ENCODE data around the gene SALL2. TPM values are rescaled to one million over a fixed set of nuclear protein-coding genes. Genes with fewer than 3 reads are reported as not detected.

SALL2 gene
- total and polyA plus RNA-seq, 10 of the 15 experiments (the other 5 are each of a cell fraction or from before 2014, with no cell fraction given), result 1.6 to 6.2 (median 2.1) TPM

GRCh38 chr14:21475767-21476522 lies 50.2 kb downstream of the SALL2 start (continued):
- TF ChIP-seq RELA (IDR thresholded peaks at IDR 0.05; ENCODE audit: borderline replicate concordance, partially characterized antibody) (no peak), SREBF2 (IDR thresholded peaks at IDR 0.05; ENCODE audit: low read length) (no peak), RAD21 (IDR thresholded peaks at IDR 0.05; ENCODE audit: insufficient read depth, low read depth, low read length) (no peak)

Other genes starting within 250 kb of the SALL2 start
Only the 7 nearest of the 10 such genes appear.
- 59.8 and 61.2 TPM in 2 replicates for gene CHD8, start 70.2 kb downstream of the SALL2 start, total RNA-seq (2014; rRNA removed)
- gene CHD8, start 70.2 kb downstream of the SALL2 start, total RNA-seq (2014; rRNA removed; fragmentation: Illumina TruSeq; extraction: Trizol), result 50.8 and 53.6 TPM in 2 replicates
- gene CHD8, start 70.2 kb downstream of the SALL2 start, total RNA-seq (2021), result 79.5 and 80.7 TPM in 2 replicates
- 15.4 and 23.3 TPM in 2 replicates for gene CHD8, start 70.2 kb downstream of the SALL2 start, polyA plus RNA-seq (2011; rRNA removed)
- gene CHD8, start 70.2 kb downstream of the SALL2 start, polyA plus RNA-seq (2014; fragmentation: Illumina TruSeq; extraction: Trizol), result 52.1 and 60.4 TPM in 2 replicates
- gene CHD8, start 70.2 kb downstream of the SALL2 start, polyA plus RNA-seq (2014; fragmentation: Nextera tagmentation; extraction: Ambion mirVana), result 10 to 100 TPM; 20.2 to 28.2 TPM
- 31.1 and 34.2 TPM in 2 replicates for gene CHD8, start 70.2 kb downstream of the SALL2 start, polyA plus RNA-seq (2014; rRNA removed)
- gene CHD8, start 70.2 kb downstream of the SALL2 start, polyA plus RNA-seq (2016; fragmentation: Nextera tagmentation; extraction: Ambion mirVana), result 10 to 100 TPM; 32.8 to 38.2 TPM
- gene RAB2B, start 49.4 kb downstream of the SALL2 start, total RNA-seq (2014; rRNA removed), result 10.5 and 13.1 TPM in 2 replicates
- gene RAB2B, start 49.4 kb downstream of the SALL2 start, total RNA-seq (2014; rRNA removed; fragmentation: Illumina TruSeq; extraction: Trizol), result 18.8 and 19.9 TPM in 2 replicates
- 14.5 and 18.4 TPM in 2 replicates for gene RAB2B, start 49.4 kb downstream of the SALL2 start, total RNA-seq (2021)
- gene RAB2B, start 49.4 kb downstream of the SALL2 start, polyA plus RNA-seq (2011; rRNA removed), result 45.1 and 57.7 TPM in 2 replicates
- gene RAB2B, start 49.4 kb downstream of the SALL2 start, polyA plus RNA-seq (2014; fragmentation: Illumina TruSeq; extraction: Trizol), result 19.4 and 26.2 TPM in 2 replicates
- 1 to 10 TPM; 5.6 to 9.8 TPM for gene RAB2B, start 49.4 kb downstream of the SALL2 start, polyA plus RNA-seq (2014; fragmentation: Nextera tagmentation; extraction: Ambion mirVana)
- gene RAB2B, start 49.4 kb downstream of the SALL2 start, polyA plus RNA-seq (2014; rRNA removed), result 16.4 and 18.8 TPM in 2 replicates
- 10 to 100 TPM in 1 of 2 experiments, 1 to 10 TPM in 1; 9.6 to 10.3 TPM for gene RAB2B, start 49.4 kb downstream of the SALL2 start, polyA plus RNA-seq (2016; fragmentation: Nextera tagmentation; extraction: Ambion mirVana)
- gene TOX4, start 49.2 kb downstream of the SALL2 start, total RNA-seq (2014; rRNA removed), result 17.1 and 18.4 TPM in 2 replicates
- 26.0 and 27.4 TPM in 2 replicates for gene TOX4, start 49.2 kb downstream of the SALL2 start, total RNA-seq (2014; rRNA removed; fragmentation: Illumina TruSeq; extraction: Trizol)
- 53.8 and 55.5 TPM in 2 replicates for gene TOX4, start 49.2 kb downstream of the SALL2 start, total RNA-seq (2021)
- 70.3 and 113 TPM in 2 replicates for gene TOX4, start 49.2 kb downstream of the SALL2 start, polyA plus RNA-seq (2011; rRNA removed)
- gene TOX4, start 49.2 kb downstream of the SALL2 start, polyA plus RNA-seq (2014; fragmentation: Illumina TruSeq; extraction: Trizol), result 59.8 and 74.8 TPM in 2 replicates
- gene TOX4, start 49.2 kb downstream of the SALL2 start, polyA plus RNA-seq (2014; fragmentation: Nextera tagmentation; extraction: Ambion mirVana), result 10 to 100 TPM; 54.7 to 55.5 TPM
- gene TOX4, start 49.2 kb downstream of the SALL2 start, polyA plus RNA-seq (2014; rRNA removed), result 53.1 and 54.8 TPM in 2 replicates
- gene TOX4, start 49.2 kb downstream of the SALL2 start, polyA plus RNA-seq (2016; fragmentation: Nextera tagmentation; extraction: Ambion mirVana), result 10 to 100 TPM; 54.8 to 57.8 TPM
- 66.3 and 79.6 TPM in 2 replicates for gene METTL3, start 15.0 kb downstream of the SALL2 start, total RNA-seq (2014; rRNA removed)
- 54.8 and 56.5 TPM in 2 replicates for gene METTL3, start 15.0 kb downstream of the SALL2 start, total RNA-seq (2014; rRNA removed; fragmentation: Illumina TruSeq; extraction: Trizol)
- gene METTL3, start 15.0 kb downstream of the SALL2 start, total RNA-seq (2021), result 56.6 and 63.9 TPM in 2 replicates
- gene METTL3, start 15.0 kb downstream of the SALL2 start, polyA plus RNA-seq (2011; rRNA removed), result 147 and 165 TPM in 2 replicates
- 69.4 and 71.4 TPM in 2 replicates for gene METTL3, start 15.0 kb downstream of the SALL2 start, polyA plus RNA-seq (2014; fragmentation: Illumina TruSeq; extraction: Trizol)
- gene METTL3, start 15.0 kb downstream of the SALL2 start, polyA plus RNA-seq (2014; fragmentation: Nextera tagmentation; extraction: Ambion mirVana), result 10 to 100 TPM; 32.8 to 36.0 TPM
- gene METTL3, start 15.0 kb downstream of the SALL2 start, polyA plus RNA-seq (2014; rRNA removed), result 82.5 and 83.9 TPM in 2 replicates
- 10 to 100 TPM; 64.7 to 70.9 TPM for gene METTL3, start 15.0 kb downstream of the SALL2 start, polyA plus RNA-seq (2016; fragmentation: Nextera tagmentation; extraction: Ambion mirVana)
- not detected in 2 replicates for gene OR10G3, start 53.7 kb upstream of the SALL2 start, total RNA-seq (2014; rRNA removed)
- not detected in 2 replicates for gene OR10G3, start 53.7 kb upstream of the SALL2 start, total RNA-seq (2014; rRNA removed; fragmentation: Illumina TruSeq; extraction: Trizol)
- gene OR10G3, start 53.7 kb upstream of the SALL2 start, total RNA-seq (2021), result not detected in 2 replicates
- gene OR10G3, start 53.7 kb upstream of the SALL2 start, polyA plus RNA-seq (2011; rRNA removed), result not detected in 2 replicates
- gene OR10G3, start 53.7 kb upstream of the SALL2 start, polyA plus RNA-seq (2014; fragmentation: Illumina TruSeq; extraction: Trizol), result not detected in 2 replicates
- gene OR10G3, start 53.7 kb upstream of the SALL2 start, polyA plus RNA-seq (2014; fragmentation: Nextera tagmentation; extraction: Ambion mirVana), result not detected
- not detected in 2 replicates for gene OR10G3, start 53.7 kb upstream of the SALL2 start, polyA plus RNA-seq (2014; rRNA removed)
- gene OR10G3, start 53.7 kb upstream of the SALL2 start, polyA plus RNA-seq (2016; fragmentation: Nextera tagmentation; extraction: Ambion mirVana), result not detected
- not detected in 2 replicates for gene OR10G2, start 108.6 kb upstream of the SALL2 start, total RNA-seq (2014; rRNA removed)
- not detected in 2 replicates for gene OR10G2, start 108.6 kb upstream of the SALL2 start, total RNA-seq (2014; rRNA removed; fragmentation: Illumina TruSeq; extraction: Trizol)
- gene OR10G2, start 108.6 kb upstream of the SALL2 start, total RNA-seq (2021), result not detected in 2 replicates
- not detected in 2 replicates for gene OR10G2, start 108.6 kb upstream of the SALL2 start, polyA plus RNA-seq (2011; rRNA removed)
- gene OR10G2, start 108.6 kb upstream of the SALL2 start, polyA plus RNA-seq (2014; fragmentation: Illumina TruSeq; extraction: Trizol), result not detected in 2 replicates
- not detected for gene OR10G2, start 108.6 kb upstream of the SALL2 start, polyA plus RNA-seq (2014; fragmentation: Nextera tagmentation; extraction: Ambion mirVana)
- not detected in 2 replicates for gene OR10G2, start 108.6 kb upstream of the SALL2 start, polyA plus RNA-seq (2014; rRNA removed)
- not detected for gene OR10G2, start 108.6 kb upstream of the SALL2 start, polyA plus RNA-seq (2016; fragmentation: Nextera tagmentation; extraction: Ambion mirVana)
- gene OR4E2, start 127.5 kb upstream of the SALL2 start, total RNA-seq (2014; rRNA removed), result not detected in 2 replicates
- not detected in 2 replicates for gene OR4E2, start 127.5 kb upstream of the SALL2 start, total RNA-seq (2014; rRNA removed; fragmentation: Illumina TruSeq; extraction: Trizol)
- not detected in 2 replicates for gene OR4E2, start 127.5 kb upstream of the SALL2 start, total RNA-seq (2021)
- not detected in 2 replicates for gene OR4E2, start 127.5 kb upstream of the SALL2 start, polyA plus RNA-seq (2011; rRNA removed)
- gene OR4E2, start 127.5 kb upstream of the SALL2 start, polyA plus RNA-seq (2014; fragmentation: Illumina TruSeq; extraction: Trizol), result not detected in 2 replicates
- not detected for gene OR4E2, start 127.5 kb upstream of the SALL2 start, polyA plus RNA-seq (2014; fragmentation: Nextera tagmentation; extraction: Ambion mirVana)
- gene OR4E2, start 127.5 kb upstream of the SALL2 start, polyA plus RNA-seq (2014; rRNA removed), result not detected in 2 replicates
- not detected for gene OR4E2, start 127.5 kb upstream of the SALL2 start, polyA plus RNA-seq (2016; fragmentation: Nextera tagmentation; extraction: Ambion mirVana)

Measured in GM12878 (cell line).